A549 treated with dexamethasone at 1 μM for 4 hours (cell line): Measurements from ENCODE around the gene SPRY4. TPM values are rescaled to one million over a fixed set of nuclear protein-coding genes. Genes with fewer than 3 reads are reported as not detected.

ENCODE experiments used
- total RNA-seq: library from RNA; stranded (reverse); fragments of 200-300 nt; extraction: Qiagen RNA extraction; gene quantifications from 5 replicates; pipeline ENCODE4 v1.2.3, GENCODE V29; 2022

The SPRY4 gene
- 8.0 to 12.5 TPM (median 10.3 TPM) in 5 replicates for total RNA-seq

GRCh38 chr5:142324871-142325724 lies at the start of gene SPRY4:
Gene SPRY4 (minus strand): TSS chr5:142325021. CDS start chr5:142315108, 9,913 bp downstream.

Other genes starting within 250 kb of the SPRY4 start
- gene NDFIP1, start 216.2 kb downstream of the SPRY4 start, total RNA-seq = 45.5 to 54.1 TPM (median 50.1 TPM) in 5 replicates